ENCODE results near the gene ITGA11.

GRCh38 chr15:68368731-68369435 is 63.1 kb downstream of the ITGA11 start:
- TF ChIP-seq CTCF (conservative IDR thresholded peaks at IDR 0.05 in 1 of 2, IDR thresholded peaks at IDR 0.05 in 1 of 2; ENCODE audit: low read depth in 1 of 2, low read length in 2 of 2) (no peak), EZH2 (IDR thresholded peaks at IDR 0.05; ENCODE audit: low read length, missing control alignments) (no peak)

Measured in fibroblast of lung (primary cell).